ENCODE results near the gene ATXN1. TPM values are rescaled to one million over a fixed set of nuclear protein-coding genes. Genes with fewer than 3 reads are reported as not detected.

Gene ATXN1
- total RNA-seq, 1 experiment from 2014 or later, result 19.7 TPM

GRCh38 chr6:16768477-16768830 is 7.2 kb upstream of the ATXN1 start:
- Mint-ChIP-seq H3K4me3 (ENCODE audit: low read depth, unreplicated experiment) (peak overlapping the region; percentile 43), H3K27me3 (ENCODE audit: unreplicated experiment) (no peaks in the 10 kb centered on the region), H3K36me3 (ENCODE audit: insufficient read depth, unreplicated experiment) (peaks cover 4% of the 10 kb centered on the region), H3K27ac (ENCODE audit: unreplicated experiment) (peak overlapping the region; percentile 74), H3K4me1 (ENCODE audit: low read depth, unreplicated experiment) (peaks cover 41% of the 10 kb centered on the region), H3K9me3 (ENCODE audit: low read depth, unreplicated experiment) (no peaks in the 10 kb centered on the region)
- intact Hi-C loops (cut with micrococcal nuclease; ENCODE audit: unreplicated experiment), result loop anchor here (5.0 kb wide), 1 partner anchor 74 kb away; no protein-coding TSS in a partner anchor
- DNase-seq, result no peak
- no peak for TF ChIP-seq CTCF (IDR thresholded peaks at IDR 0.05; ENCODE audit: unreplicated experiment)
- CTCF ChIA-PET, result interaction anchor here (1.0 to 1.4 kb wide), 2 partner anchors 21 to 318 kb away, joined by 3 read pairs; no protein-coding TSS in a partner anchor
- BruUV-seq (replicated peaks), result no TSS peak

GRCh38 chr6:16767765-16768476 is 6.7 kb upstream of the ATXN1 start:
- peak overlapping the region; percentile 43 for H3K4me3 Mint-ChIP-seq (ENCODE audit: low read depth, unreplicated experiment)
- BruUV-seq (replicated peaks), result no TSS peak
- H3K27me3 Mint-ChIP-seq (ENCODE audit: unreplicated experiment), result no peaks in the 10 kb centered on the region
- no peak for DNase-seq
- H3K36me3 Mint-ChIP-seq (ENCODE audit: insufficient read depth, unreplicated experiment), result peaks cover 8% of the 10 kb centered on the region
- no peak for TF ChIP-seq CTCF (IDR thresholded peaks at IDR 0.05; ENCODE audit: unreplicated experiment)
- peaks cover 41% of the 10 kb centered on the region for H3K4me1 Mint-ChIP-seq (ENCODE audit: low read depth, unreplicated experiment)
- intact Hi-C loops (cut with micrococcal nuclease; ENCODE audit: unreplicated experiment), result loop anchor here (5.0 kb wide), 1 partner anchor 74 kb away; no protein-coding TSS in a partner anchor
- H3K9me3 Mint-ChIP-seq (ENCODE audit: low read depth, unreplicated experiment), result no peaks in the 10 kb centered on the region
- CTCF ChIA-PET, result interaction anchor here (1.4 kb wide), 1 partner anchor 21 kb away, joined by 3 read pairs; no protein-coding TSS in a partner anchor
- H3K27ac Mint-ChIP-seq (ENCODE audit: unreplicated experiment), result peak overlapping the region; percentile 74

GRCh38 chr6:16766836-16767745 is 5.8 kb upstream of the ATXN1 start:
- H3K27ac Mint-ChIP-seq (ENCODE audit: unreplicated experiment), result no peak overlapping the region
- no peak overlapping the region for H3K4me3 Mint-ChIP-seq (ENCODE audit: low read depth, unreplicated experiment)
- no peaks in the 10 kb centered on the region for H3K9me3 Mint-ChIP-seq (ENCODE audit: low read depth, unreplicated experiment)
- no TSS peak for BruUV-seq (replicated peaks)
- H3K27me3 Mint-ChIP-seq (ENCODE audit: unreplicated experiment), result no peaks in the 10 kb centered on the region
- CTCF ChIA-PET, result no interaction called here
- intact Hi-C loops (cut with micrococcal nuclease; ENCODE audit: unreplicated experiment), result loop anchor here (5.0 kb wide), 1 partner anchor 75 kb away; no protein-coding TSS in a partner anchor
- peaks cover 17% of the 10 kb centered on the region for H3K36me3 Mint-ChIP-seq (ENCODE audit: insufficient read depth, unreplicated experiment)
- TF ChIP-seq CTCF (IDR thresholded peaks at IDR 0.05; ENCODE audit: unreplicated experiment), result no peak
- peaks cover 38% of the 10 kb centered on the region for H3K4me1 Mint-ChIP-seq (ENCODE audit: low read depth, unreplicated experiment)
- no peak for DNase-seq

- DNase-seq, result peak; percentile 7
- no TSS peak for BruUV-seq (replicated peaks)
- Mint-ChIP-seq H3K9me3 (ENCODE audit: low read depth, unreplicated experiment) (no peaks in the 10 kb centered on the region), H3K27me3 (ENCODE audit: unreplicated experiment) (no peaks in the 10 kb centered on the region), H3K4me1 (ENCODE audit: low read depth, unreplicated experiment) (peaks cover 28% of the 10 kb centered on the region), H3K4me3 (ENCODE audit: low read depth, unreplicated experiment) (no peak overlapping the region), H3K36me3 (ENCODE audit: insufficient read depth, unreplicated experiment) (peaks cover 27% of the 10 kb centered on the region), H3K27ac (ENCODE audit: unreplicated experiment) (no peak overlapping the region)
- TF ChIP-seq CTCF (IDR thresholded peaks at IDR 0.05; ENCODE audit: unreplicated experiment), result no peak
- intact Hi-C loops (cut with micrococcal nuclease; ENCODE audit: unreplicated experiment), result loop anchor here (5.0 kb wide), 1 partner anchor 76 kb away; no protein-coding TSS in a partner anchor
- CTCF ChIA-PET, result no interaction called here
Observed at GRCh38 chr6:16766043-16766536, 4.8 kb upstream of the ATXN1 start.

Data from Calu3 (cell line).